NCI-H2107 (cell line): ENCODE data around the gene PGAP1.

Source experiments
- DNase-seq: peaks from one replicate; lab custom pipeline; 2025; lab: John Stamatoyannopoulos, UW

Gene PGAP1

DNA sequence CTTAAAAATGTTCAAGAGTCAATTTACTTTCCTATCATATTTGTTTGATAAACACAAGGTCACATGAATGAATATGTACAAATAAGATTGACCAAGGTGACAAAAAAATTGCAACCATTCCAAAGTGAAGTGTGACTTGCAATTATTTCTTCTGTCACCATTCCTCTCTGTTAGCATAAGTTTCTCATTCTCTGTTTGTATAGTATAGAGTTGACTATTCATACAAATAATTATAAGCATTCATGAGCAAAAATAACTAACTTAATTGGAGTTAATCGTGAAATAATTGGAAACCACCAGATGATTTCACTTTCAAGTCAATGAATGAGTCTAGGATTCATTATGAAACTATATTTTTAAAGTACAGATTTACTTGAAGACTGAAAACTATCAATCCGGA is 42.1 kb downstream of the PGAP1 start:
- no peak for DNase-seq

DNA sequence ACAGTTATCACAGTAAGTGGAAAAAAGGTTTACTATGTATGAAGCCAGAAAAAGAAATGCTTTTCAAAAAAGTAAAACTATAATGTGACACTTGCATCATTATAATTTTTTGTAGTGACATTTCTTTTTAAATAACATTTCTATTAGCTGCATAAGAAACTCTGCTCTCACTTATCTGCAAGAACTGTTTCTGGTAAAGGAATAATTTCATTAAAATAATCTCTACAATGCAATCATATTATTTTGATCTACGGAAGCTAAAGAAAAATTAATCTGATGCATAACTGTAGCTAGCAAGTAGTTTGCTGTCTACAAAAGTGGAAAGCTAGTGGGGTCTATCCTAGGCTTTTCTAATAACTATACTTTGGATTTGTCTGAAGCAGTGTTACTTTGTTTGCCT is 50.1 kb downstream of the PGAP1 start:
- no peak for DNase-seq

DNA sequence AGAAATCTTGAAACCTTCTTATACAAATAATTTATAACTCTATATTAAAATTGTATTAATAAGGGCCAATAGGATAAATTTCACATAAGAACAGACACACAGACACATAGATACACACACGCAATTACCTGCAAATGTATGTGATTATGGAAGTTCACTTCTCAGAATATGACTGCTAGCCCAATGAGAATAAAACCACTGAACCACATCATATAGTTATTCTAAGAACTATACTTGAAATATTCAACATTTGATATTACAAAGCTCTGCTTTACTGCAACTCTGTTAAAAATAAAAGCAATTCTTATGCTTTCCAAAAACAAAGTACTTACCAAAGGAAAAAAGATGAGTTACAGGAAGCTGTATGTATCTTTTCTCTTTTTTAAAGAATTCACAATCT is 51.1 kb downstream of the PGAP1 start:
- DNase-seq = no peak

DNA sequence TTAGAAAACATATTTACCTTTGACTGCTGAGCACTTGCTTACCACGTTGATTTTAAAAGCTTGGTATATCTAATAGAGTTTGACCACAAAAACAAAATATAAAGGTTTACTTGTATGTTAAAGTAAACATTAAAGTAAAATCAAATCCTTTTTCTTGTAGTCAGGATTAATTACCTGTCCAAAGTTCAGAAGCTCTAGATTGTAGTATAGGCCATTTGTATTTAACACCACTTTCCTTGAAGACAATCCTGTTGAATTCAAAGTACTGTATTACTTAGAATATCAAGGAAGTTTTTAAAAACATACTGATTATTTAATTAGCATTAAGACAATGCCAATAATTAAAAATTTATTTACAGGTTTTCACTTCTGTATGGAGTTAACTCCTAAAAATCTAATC is 53.0 kb downstream of the PGAP1 start:
- DNase-seq = no peak

DNA sequence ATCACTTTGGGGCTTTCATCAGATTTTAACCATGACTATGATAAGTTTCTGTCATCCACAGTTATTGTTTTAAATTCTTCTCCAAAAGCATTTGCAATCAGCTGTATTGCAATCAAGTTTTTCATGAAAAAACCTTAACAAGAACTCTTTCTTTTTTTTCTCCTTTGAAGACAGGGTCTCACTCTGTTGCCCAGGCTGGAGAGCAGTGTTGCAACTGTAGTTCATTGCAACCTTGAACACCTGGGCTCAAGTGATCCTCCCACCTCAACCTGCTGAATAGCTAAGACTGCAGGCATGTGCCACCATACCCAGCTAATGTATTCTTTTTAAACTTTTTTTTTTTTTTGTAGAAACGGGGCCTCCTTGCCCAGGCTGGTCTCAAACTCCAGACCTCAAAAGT is 71.9 kb downstream of the PGAP1 start:
- no peak for DNase-seq

DNA sequence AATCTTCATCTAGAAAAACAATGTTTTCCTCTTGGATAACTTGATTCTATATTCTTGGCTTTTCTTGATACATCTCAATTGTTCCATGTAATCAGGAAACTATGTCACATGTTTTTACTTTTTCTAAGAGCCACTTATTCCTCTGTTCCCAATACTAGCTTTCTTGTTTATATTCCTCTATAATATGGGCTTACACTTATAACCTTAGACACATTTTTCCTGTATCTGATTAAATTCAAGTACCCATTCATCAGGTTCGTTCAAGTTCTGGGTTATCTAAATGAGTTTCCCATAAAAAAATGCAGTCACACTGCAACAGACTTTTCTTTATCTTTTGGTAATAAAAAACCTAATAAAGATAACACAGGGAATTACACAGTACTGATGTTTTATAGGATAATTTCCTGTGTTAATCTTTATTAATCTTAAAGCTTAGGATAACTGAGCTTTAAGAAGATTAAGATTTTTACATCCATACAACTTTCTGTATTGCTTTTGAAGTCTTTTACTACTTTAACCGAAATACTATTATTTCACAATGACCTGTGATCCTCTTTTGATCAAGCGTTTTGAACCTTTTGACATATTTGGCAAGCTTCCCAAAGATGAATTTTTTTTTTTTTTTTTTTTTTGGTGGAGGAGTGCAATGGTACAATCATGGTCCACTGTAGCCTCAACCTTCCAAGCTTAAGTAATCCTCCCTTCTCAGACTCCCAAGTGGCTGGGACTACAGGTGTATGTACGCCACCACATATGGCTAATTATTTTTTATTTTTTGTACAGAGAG is 73.0 kb downstream of the PGAP1 start:
- no peak for DNase-seq

DNA sequence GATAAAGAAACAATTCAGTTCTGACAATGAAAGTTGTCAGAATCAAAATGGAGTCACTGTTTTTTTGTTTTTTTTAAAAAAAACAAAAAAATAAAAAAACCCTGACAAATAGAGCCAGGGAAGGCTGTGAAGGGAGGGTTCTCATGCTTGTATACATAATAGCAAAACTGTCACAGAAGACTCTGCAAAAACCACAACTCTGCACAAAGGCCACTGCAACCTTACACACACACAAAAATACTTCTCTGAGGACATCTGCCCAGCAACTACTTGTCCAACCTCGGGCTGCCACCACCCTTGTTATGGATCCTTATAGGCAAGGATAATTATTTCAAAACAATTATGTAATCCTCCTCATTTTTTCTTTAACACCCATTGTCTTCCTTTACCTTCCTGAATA is 75.4 kb downstream of the PGAP1 start:
- DNase-seq = no peak

DNA sequence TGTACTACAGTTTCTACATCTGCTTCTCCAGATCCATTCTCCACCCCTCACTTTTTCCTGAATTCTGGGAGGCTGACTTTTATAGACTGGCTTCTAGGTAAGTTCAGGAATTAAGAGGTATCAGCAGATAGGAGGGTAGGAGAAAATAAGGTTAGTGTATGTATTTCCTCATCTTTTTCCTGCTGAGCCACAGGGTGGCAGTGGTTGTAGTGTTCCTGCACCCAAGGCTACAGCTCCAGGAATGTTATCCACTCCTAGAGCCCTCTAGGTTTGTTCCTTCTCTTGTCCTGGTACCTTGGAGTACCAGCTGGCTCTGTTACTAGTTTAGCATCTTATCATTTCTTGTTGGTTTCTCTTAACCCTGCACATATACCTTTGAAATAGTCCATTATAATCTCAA is 76.6 kb downstream of the PGAP1 start:
- no peak for DNase-seq

DNA sequence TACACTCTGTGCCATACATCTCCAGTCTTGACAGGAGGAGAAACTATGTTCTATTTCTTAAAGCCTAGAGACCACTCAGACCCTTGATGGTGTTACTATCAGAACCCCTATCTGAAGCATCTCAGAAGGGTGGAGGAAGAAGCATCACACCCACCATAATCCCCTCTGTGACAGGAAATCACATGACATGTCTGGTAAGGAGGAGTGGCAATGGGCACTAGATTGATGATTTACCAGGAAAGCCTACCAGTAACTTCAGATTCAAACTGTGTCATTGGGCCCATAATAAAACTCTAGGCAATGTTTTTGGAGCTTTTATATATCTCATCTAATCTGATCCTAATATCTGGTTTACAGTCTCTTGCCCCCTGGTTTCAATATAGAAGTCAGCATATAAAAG is 80.2 kb downstream of the PGAP1 start:
- no peak for DNase-seq

DNA sequence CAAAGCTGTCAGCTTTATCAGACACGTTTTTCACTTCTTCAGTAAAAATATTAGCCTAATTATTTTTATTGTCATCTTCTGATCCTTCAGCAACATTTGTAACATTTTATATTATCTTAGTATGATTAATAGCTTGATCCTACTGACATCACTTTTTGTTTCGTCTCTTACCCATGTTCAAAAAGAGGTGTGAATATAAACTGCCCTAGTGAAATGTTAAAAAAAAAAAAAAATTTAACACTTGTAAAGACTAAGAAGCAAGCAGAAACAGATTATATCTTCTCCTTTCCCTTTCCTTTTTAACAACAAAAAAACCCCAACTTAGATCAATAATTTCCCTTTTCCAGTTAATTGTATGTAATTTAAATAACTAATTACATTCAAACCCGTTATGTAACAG is 81.1 kb downstream of the PGAP1 start:
- DNase-seq = no peak

DNA sequence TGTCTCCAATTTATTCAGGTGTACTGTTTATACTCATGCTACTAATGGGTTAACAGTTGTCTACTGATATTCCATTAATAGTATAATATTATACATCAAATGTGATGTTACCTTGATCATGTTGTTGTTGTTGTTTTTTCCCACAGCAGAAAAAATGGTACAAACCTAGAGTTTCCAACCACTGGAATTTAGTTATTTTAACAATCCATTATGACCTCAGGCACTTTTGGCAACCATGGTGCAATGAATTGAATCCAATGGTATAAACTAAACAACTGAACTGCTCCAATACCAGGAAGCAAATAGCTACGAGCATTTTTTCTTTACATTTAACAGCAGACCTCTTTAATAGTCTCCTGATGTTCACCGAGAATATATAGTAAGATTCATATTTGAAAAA is 86.3 kb downstream of the PGAP1 start:
- no peak for DNase-seq

DNA sequence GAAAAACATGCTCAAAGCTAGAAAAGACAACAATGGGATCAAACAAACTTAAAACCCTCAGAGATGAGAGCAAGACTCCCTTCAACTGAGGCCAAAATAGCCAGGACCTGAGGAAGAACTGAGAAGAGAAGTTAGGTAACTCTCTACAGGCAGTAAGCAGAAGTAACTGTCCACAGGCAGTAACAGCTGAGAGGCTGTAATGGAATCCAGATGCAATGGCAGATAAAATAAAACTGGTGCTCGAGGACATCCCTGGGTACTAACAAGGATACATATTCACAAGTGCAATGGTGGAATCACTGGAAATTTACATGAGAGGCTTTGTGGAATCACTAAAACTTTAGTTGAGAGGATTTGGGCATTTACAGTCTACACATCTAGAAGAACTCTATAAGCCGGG is 86.9 kb downstream of the PGAP1 start:
- no peak for DNase-seq

DNA sequence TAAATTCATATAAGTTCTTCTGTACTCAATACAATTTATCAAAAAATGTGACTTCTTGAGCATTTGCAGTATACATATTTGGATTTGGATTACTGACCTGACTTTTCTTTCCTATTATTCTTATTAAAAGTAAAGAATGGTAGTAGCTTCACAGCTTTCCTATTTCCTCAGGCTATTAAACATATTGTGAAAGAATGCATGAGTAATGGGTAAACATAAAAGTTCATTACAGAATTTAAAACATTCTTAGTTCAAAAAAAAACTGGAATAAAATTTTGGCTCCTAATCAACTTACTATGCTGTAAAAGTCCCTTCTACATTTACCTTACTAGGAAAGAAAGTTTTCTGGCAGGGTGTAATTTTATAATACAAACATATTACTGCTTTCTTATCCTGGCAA is 90.1 kb downstream of the PGAP1 start:
- DNase-seq = no peak

DNA sequence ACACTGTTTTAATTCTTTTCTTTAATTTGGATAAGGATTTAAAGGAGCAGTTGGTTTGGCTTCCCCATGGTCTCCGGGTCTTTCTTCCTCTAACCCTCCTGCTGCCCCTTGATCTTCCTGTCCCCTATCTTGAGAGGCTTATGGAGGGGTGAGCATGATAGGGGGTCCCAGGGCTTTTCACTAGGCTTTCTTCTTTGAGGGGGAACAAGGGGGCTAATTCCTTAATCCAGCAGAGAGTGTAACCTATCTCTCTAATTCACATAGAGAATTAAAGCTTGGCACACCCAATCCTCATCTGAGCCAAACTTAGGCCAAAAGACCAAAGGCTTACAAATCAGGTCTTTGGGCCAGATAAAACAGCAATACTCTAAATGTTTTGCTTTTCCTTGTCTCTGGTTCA is 95.8 kb downstream of the PGAP1 start:
- DNase-seq = no peak

DNA sequence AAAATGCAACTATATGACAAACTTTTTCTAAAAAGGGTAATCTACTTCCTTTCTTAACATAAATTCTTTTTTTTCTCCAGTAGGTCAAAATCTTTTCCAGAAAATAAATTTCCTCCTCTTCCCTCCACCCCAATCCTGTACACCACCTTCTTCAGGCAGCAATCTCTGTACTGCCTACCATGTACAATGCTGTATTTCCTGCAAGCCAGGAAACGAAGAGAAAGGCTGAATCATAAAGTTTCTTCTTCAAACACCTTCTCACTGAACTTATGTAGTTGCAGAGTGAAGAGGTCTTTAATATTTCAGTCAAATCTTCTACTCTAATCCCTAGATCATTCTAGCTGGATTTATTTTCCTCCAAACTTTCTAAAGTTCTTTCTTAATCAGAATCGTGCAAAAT is 99.2 kb downstream of the PGAP1 start:
- no peak for DNase-seq

DNA sequence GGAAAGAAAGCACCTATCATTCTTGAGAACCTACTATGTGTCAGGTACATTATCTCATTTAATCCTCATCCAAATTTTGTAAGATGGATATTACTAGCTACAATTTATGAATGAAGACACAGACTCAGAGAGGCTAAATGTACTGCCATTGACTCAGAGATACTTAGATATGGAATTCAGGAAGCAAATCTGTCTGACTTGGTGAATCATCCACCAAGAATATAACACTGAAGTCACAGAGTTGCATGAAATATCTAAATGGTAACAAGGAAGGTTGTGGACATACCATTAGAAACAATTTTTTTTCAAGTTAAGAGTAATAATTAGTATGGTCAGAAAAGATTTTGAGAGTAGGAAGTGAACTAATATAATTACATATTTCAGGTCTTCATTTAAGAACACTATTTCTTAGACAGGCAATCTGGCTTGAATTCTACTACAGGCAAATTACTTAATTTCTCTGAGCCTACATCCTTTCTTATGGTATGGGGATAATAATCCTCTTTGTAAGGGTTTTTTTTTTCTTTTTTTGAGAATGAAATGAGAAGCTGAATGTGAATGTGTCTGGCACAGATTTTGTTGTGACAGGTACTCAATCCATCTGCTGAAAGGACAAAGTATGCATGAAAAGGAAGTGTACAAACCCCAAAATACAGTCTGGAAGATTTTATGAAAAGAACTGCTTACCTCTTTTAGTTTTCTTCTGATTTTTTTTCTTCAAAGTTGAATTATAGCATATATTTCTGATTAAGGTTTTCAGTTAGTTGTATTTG is 102.6 kb downstream of the PGAP1 start:
- DNase-seq = no peak

DNA sequence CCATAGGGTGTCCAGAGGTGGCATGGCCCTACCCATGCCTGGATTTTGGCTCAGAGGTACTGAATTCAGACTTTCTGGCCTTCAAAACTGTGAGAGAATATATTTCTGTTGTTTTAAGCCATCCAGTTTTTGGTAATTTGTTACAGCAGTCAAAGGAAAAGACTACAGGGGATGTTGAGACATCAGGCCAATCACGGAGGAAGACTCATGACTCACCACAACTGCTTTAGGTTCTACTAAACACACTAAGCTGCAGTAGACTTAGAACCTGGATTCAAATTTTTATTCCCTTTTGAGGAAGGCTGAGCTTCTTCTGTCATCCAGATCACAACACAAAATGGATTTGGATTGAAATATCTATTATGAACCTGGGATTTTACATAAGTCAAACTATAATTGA is 105.3 kb downstream of the PGAP1 start:
- DNase-seq = no peak

DNA sequence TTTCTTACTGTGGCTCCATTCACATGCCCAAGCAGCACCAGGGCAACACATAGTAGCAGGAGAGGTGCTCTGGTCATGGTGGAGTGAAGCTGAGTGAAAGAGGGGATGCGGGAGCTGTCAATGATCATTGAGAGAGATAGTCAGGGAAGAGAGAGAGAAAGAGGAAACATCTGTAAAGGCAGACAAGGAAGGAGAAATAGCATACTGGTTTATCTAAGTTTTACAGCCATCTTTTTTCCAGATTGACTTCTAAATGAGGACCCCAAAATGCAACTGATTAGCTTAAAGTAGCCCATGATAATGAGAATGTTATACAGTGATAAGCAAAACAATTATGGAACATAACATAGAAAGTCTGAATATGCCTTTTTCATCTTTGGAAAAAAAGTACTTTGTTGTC is 117.2 kb downstream of the PGAP1 start, which contains the start of gene C2orf66:
Gene C2orf66, minus strand, starts transcription at position 96 of the 400 bp plus-strand sequence. Its CDS starts 19 bp downstream, at position 77.
- DNase-seq = no peak

DNA sequence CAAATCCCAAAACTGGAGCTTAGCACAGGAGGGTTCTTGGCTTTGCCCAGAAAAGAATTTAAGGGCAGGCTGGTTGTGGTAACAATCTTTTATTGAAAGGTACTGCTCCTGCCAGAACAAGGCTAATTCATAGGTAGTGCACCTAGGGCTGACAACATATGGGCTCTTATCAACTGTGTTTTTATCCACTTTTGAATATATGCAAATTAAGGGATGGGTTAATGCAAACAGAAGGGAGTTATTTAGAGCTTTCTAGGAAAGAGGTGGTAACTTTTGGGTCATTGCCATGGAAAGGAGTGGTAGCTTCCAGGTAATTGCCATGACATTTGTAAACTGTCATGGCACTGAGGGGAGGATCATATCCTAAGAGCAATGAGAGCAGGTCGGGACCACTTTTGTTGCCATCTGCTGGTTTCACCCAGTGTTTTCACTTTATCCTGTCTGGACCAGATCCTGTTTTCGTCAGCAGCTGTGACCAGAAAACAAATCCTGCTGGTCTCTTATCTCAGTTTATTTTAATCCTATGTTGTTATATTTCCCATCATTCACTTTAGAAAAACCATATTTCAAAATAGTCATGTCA is 118.3 kb downstream of the PGAP1 start:
- no peak for DNase-seq

DNA sequence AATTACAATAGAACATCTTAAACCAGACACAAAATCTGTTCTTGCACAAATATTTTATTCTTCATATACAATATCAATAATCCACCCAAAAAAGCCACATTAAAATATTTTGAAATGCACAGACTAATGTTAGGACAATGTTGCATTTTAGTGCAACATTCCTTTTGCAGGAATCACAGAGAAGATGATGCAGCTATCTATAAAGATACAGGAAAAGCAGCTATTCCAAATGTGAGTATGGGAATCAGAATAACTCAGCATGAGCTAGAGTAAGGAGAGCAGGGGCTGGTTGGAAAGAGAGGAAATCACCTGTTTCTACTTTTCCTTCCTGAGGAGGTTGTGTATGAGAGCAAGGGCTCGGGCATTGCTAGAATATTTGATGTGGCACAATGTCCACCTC is 122.1 kb downstream of the PGAP1 start:
- DNase-seq = no peak

DNA sequence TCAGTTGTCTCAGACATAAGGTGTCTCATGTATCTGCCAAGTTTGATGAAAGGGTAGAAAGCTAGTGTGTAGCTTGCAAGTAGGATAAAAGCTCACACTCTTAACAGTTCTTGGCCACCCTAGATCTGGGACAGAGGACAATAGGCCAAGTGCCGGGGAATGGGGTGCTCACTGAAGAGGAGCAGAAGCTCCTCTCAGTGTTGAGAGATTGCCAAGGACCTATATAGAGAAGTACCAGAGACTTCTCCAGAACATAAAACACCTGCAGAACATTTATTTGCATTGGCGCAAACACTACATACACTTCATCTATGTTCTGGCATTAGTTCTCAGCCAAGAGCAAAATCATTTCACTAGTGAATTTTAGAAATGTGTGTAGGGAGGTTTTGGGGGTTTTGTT is 124.1 kb downstream of the PGAP1 start:
- no peak for DNase-seq

DNA sequence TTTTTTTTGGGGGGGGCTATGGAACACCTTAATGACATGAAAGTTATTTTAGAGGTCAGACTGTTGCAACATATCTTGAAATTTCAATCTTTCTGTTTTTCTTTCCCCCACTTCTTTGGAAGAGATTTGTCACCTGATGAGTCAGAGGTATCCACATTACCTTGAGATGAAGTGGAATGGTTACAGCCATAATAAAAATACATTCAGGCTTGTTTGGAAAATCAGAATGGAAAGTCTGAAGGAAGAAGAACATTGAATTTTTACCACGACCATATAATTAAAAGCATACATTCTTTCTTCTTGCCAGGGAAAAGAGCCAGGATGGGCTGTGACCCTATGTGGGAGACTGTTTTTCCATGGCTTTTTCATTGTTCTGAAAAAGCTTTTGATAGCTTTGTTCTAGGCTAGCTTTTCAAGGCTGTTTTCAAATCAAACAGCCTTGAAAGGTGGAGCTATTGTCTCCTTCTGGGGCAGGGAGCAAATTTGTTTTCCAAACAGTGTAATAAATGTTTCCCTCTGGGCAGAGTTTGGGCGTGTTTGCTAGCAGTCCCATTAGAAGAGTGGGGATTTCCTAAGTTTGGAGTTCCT is 124.7 kb downstream of the PGAP1 start:
- DNase-seq = no peak

DNA sequence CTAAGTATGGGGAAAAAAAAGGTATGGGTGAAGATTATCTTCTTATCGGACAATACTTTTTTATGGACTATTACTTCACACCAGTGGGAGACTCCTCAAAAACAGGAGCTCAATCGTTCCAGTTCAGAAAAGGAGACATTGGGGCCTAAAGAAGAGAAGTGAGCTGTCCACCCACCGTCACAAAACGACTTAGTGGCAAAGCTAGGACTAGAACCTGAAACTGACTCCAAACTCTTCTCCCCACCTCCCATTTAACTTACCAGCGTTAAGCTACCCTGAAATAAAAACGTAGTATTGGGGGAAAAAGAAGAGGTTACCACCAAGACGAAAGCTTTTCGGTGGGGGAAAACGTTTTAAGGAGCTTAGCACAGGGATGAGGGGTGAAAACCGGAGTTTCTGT is 127.5 kb downstream of the PGAP1 start:
- DNase-seq = no peak
